Activated T-cell treated with anti-CD3 and anti-CD28 coated beads, Interleukin-2, amount 50 U/mL, for 48 hours (primary cell): ENCODE results near the gene PSPH.
"Not testable (repeated sequence)": the region's sequence is repeated elsewhere in the genome, so short reads cannot be mapped to it uniquely, and the experiment has no call there.

ENCODE experiments used
- DNase-seq, 2 experiments: peaks; one replicate each; pipeline ENCODE4 v3.0.0-alpha.2; 2020

PSPH gene

DNA sequence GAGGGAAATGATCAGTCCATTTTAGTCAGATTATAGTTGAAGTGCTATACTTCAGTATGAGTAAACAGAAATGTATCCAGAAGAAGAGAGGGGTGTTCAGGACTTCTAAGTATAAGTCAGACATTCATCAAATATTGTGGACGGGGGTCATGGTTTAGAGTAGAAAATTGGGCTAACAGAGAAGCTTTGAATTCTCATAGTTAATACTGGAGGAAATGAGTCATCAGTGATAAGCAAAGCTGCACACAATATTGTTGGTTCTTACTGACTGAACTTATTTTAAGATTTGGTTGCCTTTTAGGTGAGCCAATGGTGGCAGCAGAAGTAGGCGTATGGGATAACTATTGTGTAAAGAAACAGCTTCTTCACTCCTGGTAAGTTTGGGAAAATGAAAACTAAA lies 11.1 kb upstream of the PSPH start:
- no peak for DNase-seq

DNA sequence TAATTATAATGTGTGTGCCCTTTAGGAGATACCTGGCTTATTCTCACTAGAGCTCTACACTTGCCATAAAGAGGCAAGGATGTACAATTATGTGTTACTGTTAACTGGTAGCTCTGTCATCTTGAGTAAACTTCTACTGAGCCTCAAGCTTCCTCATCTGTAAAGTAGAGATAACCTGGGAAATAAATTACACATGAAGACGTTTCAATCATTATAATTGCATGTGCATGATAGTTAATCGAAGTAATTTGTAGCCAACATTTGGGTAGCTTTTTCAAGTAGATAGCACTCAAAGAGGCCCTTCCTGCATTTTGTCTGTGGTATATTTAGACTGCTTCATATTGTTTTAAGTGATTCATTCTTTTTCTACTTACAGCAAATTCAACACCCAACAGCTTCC lies 2.7 kb upstream of the PSPH start:
- DNase-seq, result no peak

DNA sequence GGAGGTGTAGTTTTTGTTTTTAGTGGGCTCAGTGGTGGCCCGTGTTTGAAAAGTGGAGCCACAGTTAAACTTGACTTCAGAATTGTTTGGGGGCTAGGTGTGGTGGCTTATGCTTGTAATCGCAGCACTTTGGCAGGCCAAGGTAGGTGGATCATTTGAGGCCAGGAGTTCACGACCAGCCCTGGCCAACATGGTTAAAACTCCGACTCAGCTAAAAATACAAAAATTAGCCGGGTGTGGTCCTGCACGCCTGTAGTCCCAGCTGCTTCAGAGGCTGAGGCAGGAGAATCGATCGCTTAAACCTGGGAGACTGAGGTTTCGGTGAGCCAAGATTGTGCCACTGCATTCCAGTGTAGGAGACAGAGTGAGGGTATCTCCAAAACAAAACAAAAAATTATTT lies 2.1 kb upstream of the PSPH start:
- DNase-seq, result no peak

DNA sequence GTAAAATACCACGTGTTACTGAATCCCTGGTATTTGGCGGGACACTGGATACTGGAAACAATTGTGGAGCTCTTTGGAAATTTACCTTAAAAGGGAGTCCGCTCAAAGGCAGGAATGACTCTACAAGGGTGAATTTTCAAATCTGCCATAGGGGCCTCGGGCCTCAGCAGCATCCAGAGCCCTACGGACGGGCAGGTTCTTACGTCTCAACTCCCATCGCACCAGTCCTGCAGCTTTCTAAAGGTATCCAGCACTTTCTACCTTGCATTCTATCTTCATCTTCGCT lies 248 bp downstream of the PSPH start:
- DNase-seq, result no peak

DNA sequence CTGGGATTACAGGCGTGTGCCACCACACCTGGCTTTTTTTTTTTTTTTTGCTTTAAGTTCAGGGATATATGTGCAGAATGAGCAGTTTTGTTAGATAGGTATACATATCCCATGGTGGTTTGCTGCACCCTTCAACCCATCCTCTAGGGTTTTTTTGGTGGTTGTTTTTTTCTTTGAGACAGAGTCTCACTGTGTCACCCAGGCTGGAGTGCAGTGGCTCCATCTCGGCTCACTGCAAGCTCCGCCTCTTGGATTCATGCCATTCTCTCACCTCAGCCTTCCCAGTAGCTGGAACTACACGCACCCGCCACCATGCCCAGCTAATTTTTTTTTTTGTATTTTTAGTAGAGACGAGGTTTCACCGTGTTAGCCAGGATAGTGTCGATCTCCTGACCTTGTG lies 2.5 kb downstream of the PSPH start:
- DNase-seq, result not testable (repeated sequence)

DNA sequence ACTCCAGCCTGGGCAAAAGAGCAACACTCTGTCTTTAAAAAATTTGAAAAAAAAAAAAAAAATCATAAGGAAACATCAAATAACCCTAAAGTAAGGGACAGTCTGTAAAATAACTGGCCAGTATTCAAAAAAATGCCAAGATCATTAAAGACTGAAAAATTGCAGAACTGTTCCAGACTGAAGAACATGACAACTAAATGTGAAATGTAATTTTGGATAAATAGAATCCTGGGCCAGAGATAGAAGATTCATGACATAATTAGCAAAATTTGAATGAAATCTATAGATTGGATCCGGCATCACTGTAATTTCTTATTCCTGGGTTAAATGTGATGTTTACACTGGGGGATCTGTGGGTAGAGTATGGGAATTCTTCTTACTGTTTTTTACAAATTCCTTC lies 3.0 kb downstream of the PSPH start:
- DNase-seq, result no peak

DNA sequence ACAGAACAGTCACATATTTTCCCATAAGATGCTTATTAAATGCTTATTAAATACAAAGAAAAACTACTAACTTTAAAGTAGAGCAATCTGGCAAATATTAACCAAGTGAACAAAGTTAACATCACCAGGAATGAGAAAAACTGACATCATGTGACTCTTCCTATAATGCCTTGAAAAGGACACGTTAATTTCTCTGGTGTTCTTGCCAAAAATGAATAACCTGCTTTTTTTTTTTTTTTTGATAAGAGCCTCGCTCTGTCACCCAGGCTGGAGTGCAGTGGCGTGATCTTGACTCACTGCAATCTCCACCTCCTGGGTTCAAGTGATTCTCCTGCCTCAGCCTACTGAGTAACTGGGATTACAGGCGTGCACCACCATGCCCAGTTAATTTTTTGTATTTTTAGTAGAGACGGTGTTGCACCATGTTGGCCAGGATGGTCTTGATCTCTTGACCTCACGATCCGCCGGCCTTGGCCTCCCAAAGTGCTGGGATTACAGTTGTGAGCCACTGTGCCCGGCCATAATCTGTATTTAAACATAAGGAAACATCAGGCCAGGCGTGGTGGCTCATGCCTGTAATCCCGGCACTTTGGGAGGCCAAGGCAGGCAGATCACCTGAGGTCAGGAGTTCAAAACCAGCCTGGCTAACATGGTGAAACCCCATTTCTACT lies 3.7 kb downstream of the PSPH start:
- DNase-seq, result not testable (repeated sequence)

DNA sequence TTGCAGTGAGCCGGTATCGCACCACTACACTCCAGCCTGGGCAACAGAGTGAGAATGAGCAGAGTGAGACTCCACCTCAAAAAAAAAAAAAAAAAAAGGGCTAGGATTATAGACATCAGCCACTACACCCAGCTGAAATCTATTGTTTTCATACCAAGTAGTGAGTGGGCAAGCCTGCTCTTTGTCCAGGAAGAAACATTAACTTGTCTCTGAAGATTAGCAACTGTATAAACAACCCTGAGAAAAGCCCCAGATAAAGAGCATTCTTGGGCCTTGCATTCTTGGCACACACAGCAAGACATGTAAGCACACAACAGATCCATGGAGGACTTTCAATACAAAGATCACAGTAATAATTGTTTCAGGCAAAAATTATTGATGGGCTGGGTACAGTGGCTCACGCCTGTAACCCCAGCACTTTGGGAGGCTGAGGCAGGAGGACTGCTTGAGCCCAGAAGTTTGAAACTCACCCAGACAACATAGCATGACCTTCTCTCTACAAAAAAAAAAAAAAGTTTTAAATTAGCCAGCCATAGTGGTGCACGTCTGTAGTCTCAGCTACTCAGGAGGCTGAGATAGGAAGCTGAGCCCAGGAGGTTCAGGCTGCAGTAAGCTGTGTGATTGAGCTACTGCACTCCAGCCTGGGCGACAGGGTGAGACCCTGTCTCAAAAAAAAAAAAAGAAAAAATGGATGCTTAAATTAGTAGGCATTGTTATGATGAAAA lies 4.4 kb downstream of the PSPH start:
- no peak for DNase-seq

DNA sequence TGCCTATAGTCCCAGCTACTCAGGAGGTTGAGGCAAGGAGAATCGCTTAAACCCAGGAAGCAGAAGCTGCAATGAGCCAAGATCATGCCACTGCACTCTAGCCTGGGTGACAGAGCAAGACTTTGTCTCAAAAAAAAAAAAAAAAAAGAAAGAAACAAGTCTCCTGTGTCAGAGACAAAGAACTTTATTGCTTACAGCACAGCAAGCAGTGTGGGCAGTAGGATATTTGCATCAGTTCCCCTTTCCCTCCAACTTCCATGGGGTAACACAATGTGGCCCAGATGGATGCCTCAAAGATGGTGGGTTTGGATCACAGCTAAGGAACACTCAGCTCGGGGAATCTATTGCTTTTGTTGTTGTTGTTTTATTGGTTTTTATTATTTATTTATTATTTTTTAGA lies 5.5 kb downstream of the PSPH start:
- DNase-seq, result not testable (repeated sequence)

DNA sequence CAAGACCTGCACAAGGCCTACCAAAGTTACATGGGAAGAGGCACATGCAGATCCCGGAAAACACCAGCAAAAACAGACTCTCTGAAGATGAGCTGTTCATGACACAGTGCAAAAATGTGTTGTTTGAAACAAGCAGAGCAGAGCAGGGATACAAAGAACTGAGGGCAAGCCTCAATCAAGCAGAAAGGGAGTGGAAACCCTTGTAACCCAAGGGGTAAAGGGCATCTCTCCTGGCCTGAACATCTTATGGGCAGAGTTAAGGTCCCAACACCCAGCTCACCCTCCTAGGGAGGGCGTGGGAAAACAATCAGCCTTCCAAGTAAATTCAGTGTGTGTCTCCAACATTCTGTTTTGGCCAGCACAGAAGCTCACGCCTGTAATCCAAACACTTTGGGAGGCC lies 10.5 kb downstream of the PSPH start:
- no peak for DNase-seq

DNA sequence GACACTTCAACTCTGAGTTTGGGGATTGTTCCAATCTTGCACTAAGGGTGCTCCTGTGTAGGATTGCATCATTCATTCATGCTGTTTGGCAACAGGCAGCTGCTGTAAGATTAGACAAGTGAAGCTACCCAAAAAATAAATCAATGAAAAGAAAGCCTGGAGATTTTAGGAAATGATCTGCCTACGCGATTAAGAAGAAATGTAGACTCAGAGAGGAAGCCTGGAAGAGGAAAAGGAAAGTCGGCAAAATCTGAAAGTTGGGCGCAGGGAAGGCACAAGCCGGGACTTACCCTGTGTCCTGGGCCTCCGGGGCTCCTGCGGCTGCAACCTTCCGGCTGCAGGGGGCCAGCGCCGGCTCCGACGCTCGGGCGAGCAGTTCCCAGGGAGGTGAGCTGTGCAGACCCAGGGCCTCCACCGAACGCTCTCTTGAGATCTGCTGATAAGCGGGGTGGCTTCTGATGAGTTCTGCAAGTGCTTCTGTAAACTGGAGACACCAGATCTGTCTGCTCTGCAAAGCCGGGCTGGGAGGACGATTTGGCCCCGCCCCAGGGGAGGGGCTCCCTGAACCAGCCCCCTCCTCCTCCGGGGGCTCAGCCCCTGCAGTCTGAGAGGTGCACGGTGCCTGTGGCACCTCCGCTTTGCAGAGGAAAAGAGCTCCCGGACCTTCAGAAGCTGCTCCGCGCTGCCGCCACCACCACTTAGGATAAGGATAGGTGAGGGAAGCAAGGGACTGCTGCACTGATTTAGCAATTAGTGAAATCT lies 17.4 kb downstream of the PSPH start:
- DNase-seq, result peak; percentile 75 to 82

DNA sequence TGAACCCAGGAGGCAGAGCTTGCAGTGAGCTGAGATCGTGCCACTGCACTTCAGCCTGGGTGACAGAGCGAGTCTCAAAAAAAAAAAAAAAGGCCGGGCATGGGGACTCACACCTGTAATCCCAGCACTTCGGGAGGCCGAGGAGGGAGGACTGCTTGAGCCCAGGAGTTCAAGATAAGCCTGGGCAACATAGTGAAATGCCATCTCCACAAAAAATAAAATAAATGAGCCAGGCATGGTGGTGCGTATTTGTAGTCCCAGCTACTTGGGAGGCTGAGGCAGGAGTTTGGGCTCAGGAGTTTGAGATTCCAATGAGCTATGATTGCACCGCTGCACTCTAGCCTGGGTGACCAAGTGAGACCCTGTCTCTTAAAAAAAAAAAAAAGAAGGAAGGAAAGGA lies 18.7 kb downstream of the PSPH start:
- DNase-seq, result not testable (repeated sequence)

DNA sequence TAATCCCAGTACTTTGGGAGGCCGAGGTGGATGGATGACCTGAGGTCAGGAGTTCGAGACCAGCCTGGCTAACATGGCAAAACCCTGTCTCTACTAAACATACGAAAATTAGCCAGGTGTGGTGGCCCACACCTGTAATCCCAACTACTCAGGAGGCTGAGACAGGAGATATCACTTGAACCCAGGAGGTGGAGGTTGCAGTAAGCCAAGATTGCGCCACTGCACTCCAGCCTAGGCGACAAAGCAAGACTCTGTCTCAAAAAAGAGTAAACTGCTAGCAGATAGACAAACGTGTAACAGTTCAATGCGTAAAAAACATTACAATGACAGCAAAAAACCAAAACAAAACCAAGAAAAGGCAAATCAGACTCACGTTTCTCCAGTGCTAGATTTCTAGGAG lies 19.7 kb downstream of the PSPH start:
- DNase-seq, result not testable (repeated sequence)

DNA sequence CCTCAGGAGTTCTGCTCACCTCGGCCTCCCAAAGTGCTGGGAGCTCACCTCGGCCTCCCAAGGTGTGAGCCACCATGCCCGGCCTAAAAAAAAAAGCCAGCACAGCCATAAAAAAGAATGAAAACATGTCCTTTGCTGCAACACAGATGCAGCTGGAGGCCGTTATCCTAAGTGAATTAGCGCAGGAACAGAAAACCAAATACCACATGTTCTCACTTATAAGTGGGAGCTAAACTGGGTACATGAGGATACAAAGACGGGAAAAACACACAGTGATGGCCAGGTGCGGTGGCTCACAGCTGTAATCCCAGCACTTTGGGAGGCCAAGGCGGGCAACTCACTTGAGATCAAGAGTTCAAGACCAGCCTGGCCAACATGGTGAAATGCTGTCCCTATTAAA lies 20.9 kb downstream of the PSPH start:
- no peak for DNase-seq

DNA sequence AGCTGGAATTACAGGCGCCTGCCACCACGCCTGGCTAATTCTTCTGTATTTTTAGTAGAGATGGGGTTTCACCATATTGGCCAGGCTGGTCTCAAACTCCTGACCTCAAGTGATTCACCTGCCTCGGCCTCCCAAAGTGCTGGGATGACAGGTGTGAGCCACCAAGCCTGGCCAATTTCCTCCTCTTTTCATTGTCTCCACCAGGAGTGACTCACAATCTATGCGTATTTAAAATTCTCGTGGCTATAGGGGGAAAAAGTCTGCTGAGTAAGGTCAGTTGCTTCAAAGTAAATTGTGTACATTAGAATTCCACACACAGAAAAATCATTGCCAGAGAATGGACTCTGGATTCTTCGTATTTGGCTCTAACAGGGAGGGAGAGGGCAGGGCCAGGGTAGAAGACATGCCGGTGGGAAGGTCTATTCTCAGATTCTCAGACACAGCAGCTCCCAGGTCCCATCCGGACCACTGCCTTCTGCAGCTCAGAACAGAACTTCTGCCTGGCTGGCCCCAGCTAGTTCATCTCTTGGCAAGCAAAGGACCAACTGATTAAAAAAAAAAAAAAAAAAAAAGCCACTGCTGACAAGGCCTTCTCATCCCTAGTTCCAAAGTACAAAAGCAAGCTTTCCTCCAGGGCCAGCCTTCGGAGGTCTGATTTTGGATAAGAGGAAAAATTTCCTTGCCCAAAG lies 22.2 kb downstream of the PSPH start:
- no peak for DNase-seq

DNA sequence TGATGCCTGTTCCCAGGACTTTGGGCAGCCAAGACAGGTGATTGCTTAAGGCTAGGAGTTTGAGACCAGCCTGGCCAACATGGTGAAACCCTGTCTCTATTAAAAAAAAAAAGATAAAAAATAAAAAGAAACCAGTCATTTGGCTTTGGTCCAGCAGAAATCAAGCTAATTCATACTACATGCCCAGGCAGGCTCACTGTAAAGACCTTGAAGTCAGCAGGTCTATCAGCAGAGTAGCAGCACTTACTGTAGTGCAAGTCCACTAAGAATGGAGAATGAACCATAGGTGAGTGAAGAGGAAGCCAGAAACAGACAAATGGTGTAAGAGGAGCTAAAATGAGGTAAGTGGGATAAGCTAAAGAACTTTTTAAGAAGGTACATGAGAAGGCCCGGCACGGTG lies 24.7 kb downstream of the PSPH start:
- no peak for DNase-seq

DNA sequence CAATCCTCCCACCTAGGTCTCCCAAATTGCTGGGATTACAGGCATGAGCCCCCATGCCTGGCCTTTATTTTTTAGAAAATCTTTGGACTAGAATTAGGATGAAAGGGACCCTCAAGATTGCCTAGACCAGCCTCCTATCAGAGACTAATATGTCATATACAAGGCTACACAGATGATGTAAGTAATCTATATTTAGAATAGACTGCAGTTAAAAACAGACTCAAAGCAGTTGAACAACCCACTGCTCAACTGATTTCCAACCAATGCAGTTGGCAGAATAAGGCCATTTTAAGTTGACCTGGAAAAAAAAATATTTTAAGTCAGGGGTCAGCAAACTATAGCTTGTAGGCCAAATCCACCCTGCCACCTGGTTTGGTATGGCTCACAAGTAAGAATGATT lies 27.7 kb downstream of the PSPH start:
- no peak for DNase-seq

DNA sequence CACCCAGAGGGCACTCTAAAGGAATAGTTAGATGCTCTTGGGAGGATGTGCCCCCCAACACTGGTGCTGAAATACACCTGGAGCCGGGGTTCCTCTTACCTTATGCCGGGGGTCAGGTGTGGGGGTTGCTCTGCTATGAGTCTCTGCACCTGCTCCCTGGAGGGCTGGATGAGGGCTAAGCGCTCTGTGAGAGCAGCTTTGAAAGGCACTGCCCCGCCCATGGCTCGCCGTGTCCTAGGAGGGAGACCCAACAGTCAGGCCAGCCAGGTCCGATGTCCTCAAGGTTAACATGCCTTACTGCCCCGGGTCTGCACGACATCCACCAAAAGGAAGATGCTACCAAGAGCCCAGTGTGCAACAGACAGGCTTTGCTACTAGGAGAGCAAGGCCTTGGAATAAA lies 31.7 kb downstream of the PSPH start:
- DNase-seq, result no peak

DNA sequence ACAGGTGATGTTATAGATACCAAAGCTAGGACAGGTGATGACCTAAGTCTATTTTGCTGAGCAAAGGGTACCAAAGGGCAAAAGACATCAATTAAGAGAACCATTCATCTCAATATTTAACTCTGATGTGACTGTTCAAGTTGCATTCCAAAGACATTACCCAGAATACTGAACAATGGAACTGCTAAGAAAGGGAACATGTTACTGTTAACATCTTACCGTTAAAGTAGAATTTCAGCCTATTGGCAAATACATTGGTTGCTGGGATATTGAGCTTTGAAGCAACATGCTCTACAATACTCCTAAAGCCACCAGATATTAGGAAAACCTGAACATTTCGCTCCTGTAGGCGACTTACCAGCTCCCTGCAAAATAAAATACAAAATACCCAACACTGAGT lies 34.2 kb downstream of the PSPH start:
- not testable (repeated sequence) for DNase-seq

DNA sequence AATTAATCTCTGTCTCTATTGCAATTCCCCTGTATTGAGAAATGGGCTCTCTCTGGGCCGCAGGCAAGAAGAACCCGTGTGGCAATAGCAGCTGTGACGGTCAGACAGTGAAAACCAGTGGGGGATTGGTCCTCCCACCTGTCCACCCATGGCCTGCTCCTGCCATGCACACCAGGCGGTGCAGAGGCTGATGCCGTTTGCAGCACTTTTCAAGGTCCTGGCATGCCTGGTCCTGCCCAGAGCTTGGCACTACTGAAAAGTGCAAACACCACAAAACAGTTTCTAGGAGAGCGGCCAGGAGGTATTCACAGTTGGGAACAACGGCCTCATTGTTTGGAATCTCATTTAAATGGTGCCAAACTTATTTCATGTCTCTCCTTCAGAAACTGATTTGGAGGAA lies 41.5 kb downstream of the PSPH start:
- DNase-seq, result no peak

DNA sequence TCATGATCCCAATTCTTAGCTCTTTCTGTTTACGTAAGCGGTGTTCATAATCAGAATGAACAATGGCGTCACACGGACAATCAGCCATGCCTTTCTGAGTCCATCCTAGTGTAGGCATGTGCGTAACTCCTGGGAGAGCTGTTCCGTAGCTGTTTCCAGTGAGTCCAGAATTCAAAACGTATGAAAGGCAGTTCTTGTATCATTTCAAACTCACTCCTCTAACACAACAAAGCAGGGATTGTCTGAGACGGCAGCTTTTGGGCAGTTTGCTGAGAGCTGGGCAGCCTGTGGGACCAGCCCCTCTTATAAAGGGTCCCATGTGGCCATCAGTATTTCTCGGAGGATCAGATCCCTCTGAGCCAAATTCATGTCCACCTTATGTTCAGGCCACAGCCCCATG lies 43.4 kb downstream of the PSPH start:
- DNase-seq, result no peak

DNA sequence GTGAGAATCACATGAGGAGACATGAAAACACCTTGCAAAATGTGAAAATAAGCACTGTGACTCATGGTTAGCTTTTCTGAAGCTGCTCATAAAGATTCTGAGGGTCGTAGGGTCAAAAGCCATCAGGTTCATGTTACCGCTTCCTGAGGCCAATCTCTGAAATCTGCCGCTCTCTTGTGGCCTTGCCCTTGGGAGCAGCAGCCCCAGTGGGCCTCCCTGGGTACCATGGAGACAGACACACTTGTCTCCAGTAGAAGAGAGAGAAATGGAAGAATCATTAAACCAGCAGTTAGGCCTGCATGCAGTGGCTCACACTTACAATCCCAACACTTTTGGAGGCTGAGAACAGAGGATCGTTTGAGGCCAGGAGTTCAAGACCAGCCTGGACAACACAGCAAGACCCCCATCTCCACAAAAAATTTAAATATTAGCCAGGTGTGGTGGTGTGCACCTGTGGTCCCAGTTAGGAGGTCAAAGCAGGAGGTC lies 44.0 kb downstream of the PSPH start:
- DNase-seq, result no peak

DNA sequence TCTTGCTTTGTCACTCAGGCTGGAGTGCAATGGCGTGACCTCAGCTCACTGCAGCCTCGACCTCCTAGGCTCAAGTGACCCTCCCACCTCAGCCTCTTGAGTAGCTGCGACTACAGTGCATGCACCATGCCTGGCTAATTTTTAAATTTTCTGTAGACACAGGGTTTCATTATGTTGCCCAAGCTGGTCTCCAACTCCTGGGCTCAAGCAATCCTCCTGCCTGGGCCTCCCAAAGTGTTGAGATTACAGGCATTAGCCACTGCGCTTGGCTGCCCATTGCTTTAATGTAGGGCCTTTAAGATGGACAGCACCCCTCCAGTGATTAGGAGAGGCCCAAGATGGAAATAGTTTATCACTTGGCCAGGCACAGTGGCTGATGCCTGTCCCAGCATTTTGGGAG lies 47.5 kb downstream of the PSPH start:
- DNase-seq, result no peak
